22Rv1 (cell line): ENCODE results near the gene UBE2G1.

ENCODE experiments used
- H3K27ac ChIP-seq: fragments of 450-650 bp; 2 replicates; pipeline ENCODE4 v1.5.1; 2017
- ZFX ChIP-seq: fragments of 450-650 bp; IDR thresholded peaks from 2 replicates; pipeline ENCODE4 v1.6.1; 2017; ENCODE audit warnings: antibody characterized with exemption, borderline replicate concordance
- TF ChIP-seq, protein P1 (sequence below): fragments of 450-650 bp; IDR thresholded peaks from 2 replicates; pipeline ENCODE4 v1.5.1; 2017; ENCODE audit warnings: mild to moderate bottlenecking

UBE2G1 gene

DNA sequence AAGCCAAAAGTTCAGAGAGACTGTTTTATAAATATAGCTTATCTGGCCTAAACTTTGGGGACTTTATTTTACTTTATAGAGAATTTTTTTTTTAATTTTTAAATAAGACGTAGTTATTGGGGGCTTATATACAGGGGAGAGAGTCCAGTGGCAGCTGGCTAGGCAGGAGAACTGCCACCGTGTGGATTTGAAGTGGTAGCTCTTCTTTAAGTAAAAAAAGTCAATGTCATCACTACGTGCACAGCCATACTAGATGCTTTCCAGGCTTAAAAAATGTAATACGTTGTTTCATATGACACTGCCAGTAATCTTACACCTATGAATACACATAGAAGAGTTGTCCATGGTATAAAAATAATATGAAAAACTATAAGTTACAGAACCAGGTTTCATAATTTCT lies 70.8 kb downstream of the UBE2G1 start:
- TF ChIP-seq, protein P1, sequence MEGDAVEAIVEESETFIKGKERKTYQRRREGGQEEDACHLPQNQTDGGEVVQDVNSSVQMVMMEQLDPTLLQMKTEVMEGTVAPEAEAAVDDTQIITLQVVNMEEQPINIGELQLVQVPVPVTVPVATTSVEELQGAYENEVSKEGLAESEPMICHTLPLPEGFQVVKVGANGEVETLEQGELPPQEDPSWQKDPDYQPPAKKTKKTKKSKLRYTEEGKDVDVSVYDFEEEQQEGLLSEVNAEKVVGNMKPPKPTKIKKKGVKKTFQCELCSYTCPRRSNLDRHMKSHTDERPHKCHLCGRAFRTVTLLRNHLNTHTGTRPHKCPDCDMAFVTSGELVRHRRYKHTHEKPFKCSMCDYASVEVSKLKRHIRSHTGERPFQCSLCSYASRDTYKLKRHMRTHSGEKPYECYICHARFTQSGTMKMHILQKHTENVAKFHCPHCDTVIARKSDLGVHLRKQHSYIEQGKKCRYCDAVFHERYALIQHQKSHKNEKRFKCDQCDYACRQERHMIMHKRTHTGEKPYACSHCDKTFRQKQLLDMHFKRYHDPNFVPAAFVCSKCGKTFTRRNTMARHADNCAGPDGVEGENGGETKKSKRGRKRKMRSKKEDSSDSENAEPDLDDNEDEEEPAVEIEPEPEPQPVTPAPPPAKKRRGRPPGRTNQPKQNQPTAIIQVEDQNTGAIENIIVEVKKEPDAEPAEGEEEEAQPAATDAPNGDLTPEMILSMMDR = no peak
- no peak for TF ChIP-seq ZFX
- H3K27ac ChIP-seq = no peak overlapping the region

DNA sequence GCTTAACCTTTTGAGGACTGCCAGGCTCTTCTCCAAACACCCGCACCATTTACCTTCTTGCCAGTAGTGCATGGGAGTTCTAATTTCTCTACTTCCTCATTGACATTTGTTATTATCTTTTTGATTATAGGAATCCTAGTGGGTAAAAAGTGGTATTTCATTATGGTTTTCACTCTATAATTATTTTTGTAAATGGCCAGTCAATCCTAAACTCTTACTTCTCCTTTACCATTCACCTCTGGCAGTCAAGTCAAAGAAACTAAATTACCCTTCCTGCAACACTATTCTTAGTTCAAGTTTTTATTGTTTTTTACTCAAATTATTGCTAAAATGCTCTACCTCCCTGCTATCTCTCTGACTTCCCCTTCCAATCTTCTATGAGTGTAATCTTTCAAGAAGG lies 72.9 kb downstream of the UBE2G1 start:
- TF ChIP-seq, protein P1 = no peak
- TF ChIP-seq ZFX = no peak
- no peak overlapping the region for H3K27ac ChIP-seq

DNA sequence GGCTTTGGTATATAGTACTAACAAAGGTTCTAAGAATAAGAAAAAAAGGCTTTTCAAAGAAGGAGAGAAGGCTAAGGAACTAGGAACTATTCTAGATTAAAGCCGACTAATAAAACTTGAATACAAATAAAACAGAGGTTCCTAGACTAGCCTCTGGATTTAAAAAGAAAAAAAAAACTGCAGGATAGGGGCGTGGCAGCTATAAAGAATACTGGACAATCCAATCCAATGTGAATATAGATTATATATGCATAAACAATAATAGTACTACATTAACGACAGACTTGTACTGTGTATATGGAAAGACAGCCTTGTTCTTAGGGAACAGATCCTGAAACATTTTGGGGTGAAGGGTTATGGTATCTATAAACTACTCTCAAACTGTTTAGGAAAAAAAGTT lies 78.8 kb downstream of the UBE2G1 start:
- TF ChIP-seq ZFX = no peak
- TF ChIP-seq, protein P1 = no peak

DNA sequence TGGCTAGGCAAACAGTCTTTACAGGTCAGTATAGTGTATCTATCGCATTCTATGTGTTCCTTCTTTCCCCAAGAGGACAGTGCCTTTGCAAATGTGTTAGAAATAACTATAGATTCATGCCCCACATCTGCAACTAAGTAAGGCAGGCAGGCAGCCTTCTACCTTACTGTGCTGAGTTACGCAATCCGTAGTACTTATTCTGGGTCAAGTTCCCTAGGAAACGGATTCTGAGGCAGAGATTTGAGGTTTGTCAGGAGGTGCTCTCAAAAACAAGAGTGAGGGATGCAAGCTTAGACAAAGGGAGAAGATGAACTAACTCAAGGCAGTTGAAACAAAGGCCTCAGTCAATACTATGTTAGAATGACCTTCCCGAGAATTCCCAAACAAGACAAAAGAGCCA lies 90.0 kb downstream of the UBE2G1 start:
- no peak for TF ChIP-seq ZFX
- TF ChIP-seq, protein P1 = no peak
- no peak overlapping the region for H3K27ac ChIP-seq

More for the DNA sequence above, 78.8 kb downstream of the UBE2G1 start:
- H3K27ac ChIP-seq = no peak overlapping the region

DNA sequence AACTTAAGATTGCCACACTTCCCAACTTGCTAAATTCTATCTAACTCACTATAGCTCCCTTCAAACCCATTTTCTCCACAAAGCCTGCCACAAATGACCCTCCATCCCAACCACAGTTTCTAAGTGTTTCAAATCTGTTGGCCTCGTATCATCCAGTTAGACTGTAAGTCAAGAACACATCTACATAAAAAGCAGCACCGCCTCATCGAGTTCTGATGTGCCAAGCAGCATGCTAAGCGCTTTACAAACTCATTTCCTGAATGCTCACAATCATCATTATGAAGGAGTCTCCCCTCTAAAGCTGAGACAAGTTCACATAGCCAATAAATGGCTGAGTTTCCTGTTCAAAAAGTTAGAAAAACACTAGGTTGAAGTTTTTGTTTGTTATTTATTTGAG lies 93.5 kb downstream of the UBE2G1 start:
- TF ChIP-seq, protein P1 = no peak
- no peak for TF ChIP-seq ZFX
- H3K27ac ChIP-seq = no peak overlapping the region

DNA sequence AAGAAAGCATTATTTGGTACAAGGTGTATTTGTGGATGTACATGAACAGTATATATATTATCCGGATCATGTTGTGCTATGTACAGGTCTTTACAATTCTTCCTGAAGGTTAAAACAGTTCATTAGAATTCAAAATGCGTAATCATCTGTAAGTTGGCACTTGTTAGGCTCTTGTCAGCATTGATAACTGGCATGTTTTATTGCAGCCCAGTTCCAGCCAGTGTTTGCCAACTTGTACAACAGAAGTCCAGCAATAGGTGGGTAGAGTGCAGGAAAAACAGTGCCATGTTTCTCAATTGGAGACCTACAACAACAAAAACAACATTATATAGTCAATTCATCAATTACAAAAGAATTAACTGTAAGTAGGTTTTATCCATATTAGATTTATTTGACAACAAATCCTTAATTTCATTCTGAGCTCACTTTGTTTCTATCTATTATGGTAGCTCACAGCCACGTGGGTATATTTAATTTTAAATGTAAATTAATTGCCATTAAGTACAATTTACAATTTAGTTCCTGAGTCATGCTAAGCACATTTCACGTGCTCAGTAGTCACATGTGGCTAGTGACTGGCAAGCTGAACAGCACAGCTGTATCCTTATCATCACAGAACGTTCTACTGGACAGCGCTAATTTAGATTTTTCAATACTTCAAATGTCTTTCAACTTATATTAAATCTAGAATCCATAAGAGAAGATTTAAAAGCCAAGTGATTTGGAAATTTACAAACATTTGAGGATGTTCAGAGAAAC lies 94.1 kb downstream of the UBE2G1 start:
- TF ChIP-seq, protein P1 = no peak
- no peak for TF ChIP-seq ZFX
- no peak overlapping the region for H3K27ac ChIP-seq

- TF ChIP-seq, protein P1 = no peak
- no peak for TF ChIP-seq ZFX
Measured at GRCh38 chr17:4270736-4271135, 95.7 kb downstream of the UBE2G1 start.

More at GRCh38 chr17:4270736-4271135, 95.7 kb downstream of the UBE2G1 start:
- H3K27ac ChIP-seq = no peak overlapping the region
